ENCODE measurements around the gene PSMD12.
A peak's percentile ranks its signal among the peaks of the same experiment; 100 is the strongest.

The PSMD12 gene

GRCh38 chr17:67375716-67376115 is 9.3 kb upstream of the PSMD12 start:
- TF ChIP-seq FOXP2 (optimal IDR thresholded peaks at IDR 0.05; ENCODE audit: borderline replicate concordance, extremely low read depth, extremely low read length, insufficient read depth), result no peak
- no peak for TF ChIP-seq SIN3A (IDR thresholded peaks at IDR 0.05; ENCODE audit: borderline replicate concordance, insufficient read depth, low read length)
- 0 out of 2 replicates have a peak, but pooled peaks have one; percentile 16 for TF ChIP-seq TAF1 (IDR thresholded peaks at IDR 0.05; ENCODE audit: borderline replicate concordance, insufficient read depth, low read length)

GRCh38 chr17:67375054-67375427 is 8.7 kb upstream of the PSMD12 start:
- TF ChIP-seq POLR2AphosphoS5 (IDR thresholded peaks at IDR 0.05; ENCODE audit: low read depth, low read length) (no peak), REST (IDR thresholded peaks at IDR 0.05; ENCODE audit: insufficient read depth in 1 of 2, low read depth in 2 of 2, low read length in 2 of 2) (no peak), TAF1 (IDR thresholded peaks at IDR 0.05; ENCODE audit: borderline replicate concordance, insufficient read depth, low read length) (no peak), SIN3A (IDR thresholded peaks at IDR 0.05; ENCODE audit: borderline replicate concordance, insufficient read depth, low read length) (no peak), FOXP2 (optimal IDR thresholded peaks at IDR 0.05; ENCODE audit: borderline replicate concordance, extremely low read depth, extremely low read length, insufficient read depth) (no peak)

GRCh38 chr17:67374329-67375053 is 8.1 kb upstream of the PSMD12 start:
- TF ChIP-seq REST (IDR thresholded peaks at IDR 0.05; ENCODE audit: insufficient read depth in 1 of 2, low read depth in 2 of 2, low read length in 2 of 2) (no peak), FOXP2 (optimal IDR thresholded peaks at IDR 0.05; ENCODE audit: borderline replicate concordance, extremely low read depth, extremely low read length, insufficient read depth) (peak; percentile 23), POLR2AphosphoS5 (IDR thresholded peaks at IDR 0.05; ENCODE audit: low read depth, low read length) (no peak), TAF1 (IDR thresholded peaks at IDR 0.05; ENCODE audit: borderline replicate concordance, insufficient read depth, low read length) (no peak), SIN3A (IDR thresholded peaks at IDR 0.05; ENCODE audit: borderline replicate concordance, insufficient read depth, low read length) (no peak)

- TF ChIP-seq SIN3A (IDR thresholded peaks at IDR 0.05; ENCODE audit: borderline replicate concordance, insufficient read depth, low read length) (no peak), TAF1 (IDR thresholded peaks at IDR 0.05; ENCODE audit: borderline replicate concordance, insufficient read depth, low read length) (no peak), POLR2AphosphoS5 (IDR thresholded peaks at IDR 0.05; ENCODE audit: low read depth, low read length) (no peak), FOXP2 (optimal IDR thresholded peaks at IDR 0.05; ENCODE audit: borderline replicate concordance, extremely low read depth, extremely low read length, insufficient read depth) (no peak)
Measured at GRCh38 chr17:67372751-67373150, 6.4 kb upstream of the PSMD12 start.

GRCh38 chr17:67369676-67370075 is 3.3 kb upstream of the PSMD12 start:
- TF ChIP-seq TAF1 (IDR thresholded peaks at IDR 0.05; ENCODE audit: borderline replicate concordance, insufficient read depth, low read length) (no peak), POLR2AphosphoS5 (IDR thresholded peaks at IDR 0.05; ENCODE audit: low read depth, low read length) (no peak)

GRCh38 chr17:67365738-67366192 is 612 bp downstream of the PSMD12 start:
- TF ChIP-seq TAF1 (IDR thresholded peaks at IDR 0.05; ENCODE audit: borderline replicate concordance, insufficient read depth, low read length), result no peak
- TF ChIP-seq REST (IDR thresholded peaks at IDR 0.05; ENCODE audit: insufficient read depth in 1 of 2, low read depth in 2 of 2, low read length in 2 of 2), result no peak
- TF ChIP-seq SIN3A (IDR thresholded peaks at IDR 0.05; ENCODE audit: borderline replicate concordance, insufficient read depth, low read length), result peak; percentile 64; the same call in 1 of the 2 replicates

Measured in PFSK-1 (cell line).